GDM1 (cell line): ENCODE results near the gene STRA8.

Experiments used
- DNase-seq: peaks from one replicate; lab custom pipeline; 2025; lab: John Stamatoyannopoulos, UW

The STRA8 gene

DNA sequence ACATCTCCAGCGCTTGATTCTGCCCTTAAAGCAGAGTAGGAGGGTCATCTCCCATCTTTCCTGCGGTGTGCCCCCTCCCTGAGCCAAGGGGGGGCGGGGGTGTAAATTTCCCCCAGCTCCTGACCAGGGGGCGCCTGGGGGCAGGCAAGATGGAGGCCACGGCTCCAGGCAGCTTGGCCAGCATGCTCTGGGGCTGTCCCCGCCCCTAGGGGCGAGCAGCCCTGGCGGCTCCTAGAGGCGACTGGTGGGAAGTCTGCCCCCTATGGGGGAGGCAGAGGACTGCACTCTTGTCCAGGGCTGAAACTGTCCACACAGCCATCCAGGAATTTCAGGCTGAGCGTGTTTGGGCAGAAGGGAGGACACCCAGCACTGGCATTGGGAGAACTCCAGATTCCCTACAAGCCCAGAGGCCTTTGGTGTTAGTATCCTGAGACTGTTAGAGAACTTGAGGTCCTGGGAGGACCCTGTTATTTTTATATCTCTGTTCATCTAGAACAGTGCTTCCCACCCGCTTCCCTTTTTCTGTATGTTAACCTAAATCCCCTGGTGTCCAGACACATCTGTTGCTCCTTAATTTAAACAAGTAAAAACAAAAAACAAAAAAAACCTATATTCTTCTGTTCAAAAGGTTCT lies 4.6 kb downstream of the STRA8 start:
- no peak for DNase-seq

DNA sequence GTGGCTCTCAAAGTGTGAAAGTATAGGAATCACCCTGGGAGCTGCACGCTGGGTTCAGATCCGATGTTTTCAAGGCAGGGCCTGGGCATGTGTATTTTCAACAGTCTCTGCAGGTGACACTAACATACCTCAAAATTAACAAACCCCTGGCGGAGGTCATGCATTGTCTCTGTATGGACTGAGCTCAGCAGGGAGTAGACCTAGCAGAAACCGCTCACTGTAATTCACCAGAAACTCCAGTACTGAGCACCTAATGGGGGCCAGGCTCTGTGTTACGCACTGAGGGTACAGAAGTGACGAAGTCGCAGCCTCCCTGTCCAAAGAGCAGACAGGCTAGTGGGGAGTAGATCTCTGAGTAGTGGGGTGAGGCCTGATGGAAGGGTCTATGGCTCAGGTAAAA lies 5.6 kb downstream of the STRA8 start:
- DNase-seq = no peak

DNA sequence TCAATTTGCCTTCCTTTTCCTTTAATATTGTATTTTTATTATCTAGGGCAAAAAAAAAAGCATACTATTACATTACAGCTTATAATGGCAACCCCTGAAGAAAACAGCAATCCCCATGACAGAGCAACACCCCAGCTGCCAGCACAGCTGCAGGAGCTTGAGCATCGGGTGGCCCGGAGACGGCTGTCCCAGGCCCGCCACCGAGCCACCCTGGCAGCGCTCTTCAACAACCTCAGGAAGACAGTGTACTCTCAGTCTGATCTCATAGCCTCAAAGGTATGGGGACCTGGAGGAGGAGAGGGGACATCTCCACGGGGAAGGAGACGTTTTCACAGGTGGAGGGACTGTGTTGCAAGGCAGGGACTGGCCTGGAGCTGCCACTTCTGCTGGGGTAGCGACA lies 6.8 kb downstream of the STRA8 start:
- no peak for DNase-seq

DNA sequence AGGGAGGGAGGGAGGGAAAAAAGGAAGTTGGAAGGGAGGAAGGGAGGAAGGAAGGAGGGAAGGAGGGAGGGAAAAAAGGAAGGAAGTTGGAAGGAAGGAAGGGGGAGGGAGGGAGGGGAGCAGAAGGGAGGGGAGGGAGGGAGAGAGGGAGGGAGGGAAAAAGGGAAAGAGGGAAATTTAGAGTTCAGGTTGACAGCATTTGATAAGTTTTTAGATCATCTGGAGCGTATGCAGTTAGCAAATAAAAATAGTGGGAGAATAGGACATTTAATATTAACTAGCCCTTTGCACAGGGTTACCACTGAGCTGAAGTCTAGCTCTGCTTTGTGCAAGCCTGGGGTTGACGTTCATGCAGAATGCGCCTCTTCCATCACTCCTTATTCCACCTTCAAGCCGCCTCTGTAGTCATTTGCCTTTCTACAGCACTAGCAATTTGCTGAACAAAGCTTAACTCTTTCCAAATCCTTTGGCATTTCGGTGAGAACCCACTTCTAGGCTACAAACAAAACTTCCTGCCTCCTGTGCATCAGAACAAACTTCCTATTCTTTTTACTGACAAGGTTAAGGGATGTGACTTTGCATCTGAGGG lies 8.6 kb downstream of the STRA8 start:
- DNase-seq = no peak

DNA sequence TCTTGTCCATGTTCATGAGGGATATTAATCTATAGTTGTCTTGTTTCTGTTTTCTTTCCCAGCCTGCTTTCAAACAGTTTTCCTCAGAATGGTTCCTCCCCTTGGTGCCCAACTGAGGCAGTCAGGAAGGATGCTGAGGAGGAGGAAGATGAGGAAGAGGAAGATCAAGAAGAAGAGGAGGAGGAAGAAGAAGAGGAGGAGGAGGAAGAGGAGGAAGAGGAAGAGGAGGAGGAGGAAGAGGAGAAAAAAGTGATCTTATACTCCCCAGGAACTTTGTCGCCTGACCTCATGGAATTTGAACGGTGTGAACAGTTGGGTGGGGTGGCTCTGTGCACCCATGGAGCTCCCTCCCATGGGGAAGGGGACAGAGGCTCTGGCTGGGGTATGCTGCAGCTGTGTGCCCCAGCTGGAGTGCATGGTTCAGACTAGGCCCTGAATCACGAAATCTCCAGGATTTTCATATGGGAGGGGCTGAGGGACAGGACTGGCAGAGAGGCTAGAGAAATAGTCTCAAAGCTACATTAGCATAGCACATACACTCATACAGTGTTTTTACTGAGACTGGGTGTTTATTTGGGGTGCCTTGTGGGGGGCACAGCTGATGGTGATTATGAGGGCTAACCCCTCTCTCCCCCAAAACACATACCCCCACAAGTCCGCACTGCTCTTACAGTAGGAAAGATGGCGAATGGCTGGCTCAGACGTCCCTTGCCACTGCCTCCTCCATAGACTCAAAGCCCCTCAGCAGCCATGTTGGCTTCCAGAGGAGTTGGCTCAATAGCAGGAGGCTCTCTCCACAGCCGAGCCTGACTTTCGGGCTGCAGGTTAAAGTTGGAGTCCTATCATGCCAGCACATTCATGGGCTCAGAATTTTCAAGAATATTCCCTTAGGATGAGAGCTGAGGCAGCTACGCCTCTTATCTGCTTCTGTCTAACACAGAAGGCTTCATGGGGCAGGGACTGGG lies 11.9 kb downstream of the STRA8 start:
- DNase-seq = no peak

GRCh38 chr7:135246191-135246825 lies 12.7 kb downstream of the STRA8 start:
- DNase-seq = no peak

- DNase-seq = no peak
Observed at GRCh38 chr7:135247746-135248471, 14.3 kb downstream of the STRA8 start.

DNA sequence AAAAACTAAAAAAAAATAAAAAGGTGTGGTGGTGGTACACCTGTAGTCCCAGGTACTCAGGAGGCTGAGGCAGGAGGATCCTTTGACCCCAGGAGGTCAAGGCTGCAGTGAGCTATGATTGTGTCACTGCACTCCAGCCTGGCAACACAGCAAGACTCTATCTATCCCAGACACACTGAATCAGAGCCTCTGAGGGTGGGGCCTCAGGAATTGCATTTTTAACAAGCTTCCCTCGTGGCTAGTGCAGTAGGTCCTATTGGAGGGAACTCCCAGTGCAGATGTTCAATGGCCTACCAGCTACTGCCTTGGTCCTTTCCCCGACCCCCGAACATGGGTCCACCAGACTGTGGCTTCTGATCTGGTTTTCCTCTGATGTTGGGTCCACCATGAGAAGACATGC lies 14.9 kb downstream of the STRA8 start:
- DNase-seq = no peak

DNA sequence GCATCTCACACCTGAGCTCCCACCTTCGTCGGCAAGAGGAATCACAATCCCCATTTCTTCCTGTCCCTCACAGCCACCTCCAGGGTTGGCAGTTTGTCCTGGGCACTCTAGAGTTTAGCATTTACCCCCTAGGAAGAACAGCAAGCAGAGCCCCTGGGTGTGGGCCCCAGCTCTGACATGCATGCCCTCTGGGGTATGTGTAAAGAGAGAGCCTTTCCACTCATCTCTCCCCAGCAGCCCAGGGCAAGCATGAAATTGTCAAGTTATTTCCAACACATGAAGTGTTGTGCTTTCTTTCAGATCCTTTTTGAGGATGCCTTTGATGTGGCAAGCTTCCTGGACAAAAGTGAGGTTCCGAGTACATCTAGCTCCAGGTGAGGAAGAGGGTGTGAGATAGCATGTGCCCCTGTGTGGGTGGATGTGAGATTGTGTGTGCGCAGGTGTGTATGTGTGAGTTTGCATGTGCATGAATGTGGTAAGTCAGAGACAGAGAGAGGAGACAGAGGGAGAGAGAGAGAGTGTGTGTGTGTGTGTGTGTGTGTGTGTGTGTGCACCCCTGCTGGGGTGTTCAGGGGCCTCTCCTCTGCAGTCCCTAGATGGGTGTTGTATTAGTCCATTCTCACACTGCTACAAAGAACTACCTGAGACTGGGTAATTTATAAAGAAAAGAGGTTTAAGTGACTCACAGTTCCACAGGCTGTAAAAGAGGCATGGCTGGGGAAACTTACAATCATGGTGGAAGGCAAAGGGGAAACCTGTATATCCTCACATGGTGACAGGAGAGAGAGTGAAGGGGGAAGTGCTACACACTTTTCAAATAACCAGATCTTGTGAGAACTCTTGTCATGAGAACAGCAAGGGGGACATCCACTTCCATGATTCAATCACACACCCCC lies 18.1 kb downstream of the STRA8 start:
- peak; percentile 20 for DNase-seq

DNA sequence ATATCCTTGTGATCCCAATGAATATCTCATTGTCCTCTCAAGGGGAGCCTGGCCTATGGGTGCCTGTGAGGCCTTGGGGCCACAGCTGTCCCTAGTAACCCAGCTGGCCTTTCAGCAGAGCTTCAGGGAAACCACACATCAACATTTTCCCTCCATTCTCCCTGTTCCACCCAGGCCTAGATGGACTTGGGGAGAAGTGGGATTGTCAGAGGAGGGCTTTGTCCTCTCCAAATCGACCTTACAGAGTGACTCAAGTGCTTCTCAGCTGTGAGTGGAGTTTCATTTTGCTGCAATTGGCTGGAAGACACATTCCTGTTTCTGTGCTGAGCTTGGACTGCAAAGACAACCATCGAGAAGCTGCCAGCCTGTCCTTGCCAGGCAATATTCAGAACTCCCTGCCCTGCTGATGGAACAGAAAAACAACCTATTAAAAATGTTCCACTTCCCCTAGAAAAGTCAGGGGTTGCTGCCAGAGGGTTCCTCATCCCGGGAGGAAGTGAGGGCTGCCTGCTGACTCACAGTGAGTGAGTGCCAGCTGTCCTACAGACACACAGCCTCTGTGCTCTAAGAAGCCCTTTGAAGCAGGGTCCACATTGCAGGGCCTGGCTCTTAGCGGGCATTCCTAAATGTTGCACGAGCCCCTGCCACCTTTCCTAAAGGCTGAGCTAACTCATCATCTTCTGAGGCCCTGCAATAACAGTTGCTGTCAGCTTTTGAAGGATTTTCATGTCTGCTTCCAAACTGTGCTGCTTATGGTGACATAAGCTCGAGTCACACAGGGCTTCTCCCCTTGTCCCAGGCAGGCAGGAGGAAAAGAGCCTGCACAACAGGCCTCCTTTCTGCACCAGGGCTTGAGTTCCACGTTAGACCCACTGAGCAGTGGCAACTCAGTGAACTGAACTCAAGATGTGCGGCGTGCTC lies 20.5 kb downstream of the STRA8 start:
- DNase-seq = peak; percentile 62

- DNase-seq = no peak
Observed at GRCh38 chr7:135257790-135258189, 24.2 kb downstream of the STRA8 start.

DNA sequence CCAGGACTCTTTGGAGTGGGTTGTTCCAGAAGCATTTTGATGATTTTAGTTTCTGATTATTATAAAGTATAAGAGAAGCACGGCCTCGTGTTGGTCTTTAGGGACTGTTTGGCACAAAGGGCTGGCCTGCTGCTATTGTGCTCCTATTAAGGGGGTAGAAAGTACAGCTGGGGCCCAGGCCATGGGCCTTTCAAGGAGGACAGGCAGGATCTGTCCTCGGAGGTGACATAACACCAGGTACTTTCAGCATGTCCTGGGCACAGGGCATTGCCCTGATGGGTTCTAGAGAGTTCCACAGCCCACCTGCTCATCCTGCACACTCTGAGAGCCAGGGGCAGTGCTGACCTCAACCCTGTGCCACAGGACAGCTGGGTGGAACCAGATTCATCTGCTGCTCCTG lies 24.9 kb downstream of the STRA8 start:
- no peak for DNase-seq

DNA sequence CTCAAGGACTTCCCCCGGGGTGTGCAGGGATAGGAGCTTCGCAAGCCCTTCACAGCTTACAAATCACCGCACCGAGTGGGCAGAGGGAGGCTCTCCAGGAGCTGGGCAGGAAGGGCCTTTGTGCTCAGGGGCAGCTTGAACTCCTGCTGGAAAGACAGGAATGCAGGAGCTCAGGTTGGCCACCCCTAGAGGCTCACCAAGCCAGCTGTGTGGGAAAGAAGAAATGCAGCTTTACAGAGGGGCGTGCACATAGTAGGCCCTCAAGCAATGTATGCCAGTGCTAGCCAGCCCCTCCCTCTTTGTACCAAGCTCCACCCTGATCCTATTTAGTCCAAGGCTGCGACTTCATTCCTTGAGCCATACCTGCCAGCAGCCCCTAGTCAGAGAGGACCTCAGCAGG lies 26.1 kb downstream of the STRA8 start:
- DNase-seq = no peak

DNA sequence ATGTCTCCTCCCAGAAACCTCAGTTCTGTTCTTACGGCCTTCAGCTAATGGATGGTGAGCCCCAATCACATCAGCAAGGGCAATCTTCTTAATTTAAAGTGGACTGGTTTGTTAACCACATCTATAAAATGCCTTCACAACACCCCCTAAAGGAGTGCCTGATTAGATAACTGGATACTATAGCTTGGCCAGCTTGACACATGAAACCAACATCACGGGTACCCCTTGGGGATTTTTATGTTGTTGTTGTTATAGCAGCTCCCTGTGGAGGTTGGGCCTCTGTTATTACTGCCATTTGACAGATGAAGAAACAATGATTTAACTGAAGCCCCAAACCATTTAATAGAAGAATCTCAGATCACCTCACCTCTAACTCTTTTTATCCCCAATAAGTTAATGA lies 26.8 kb downstream of the STRA8 start:
- no peak for DNase-seq

DNA sequence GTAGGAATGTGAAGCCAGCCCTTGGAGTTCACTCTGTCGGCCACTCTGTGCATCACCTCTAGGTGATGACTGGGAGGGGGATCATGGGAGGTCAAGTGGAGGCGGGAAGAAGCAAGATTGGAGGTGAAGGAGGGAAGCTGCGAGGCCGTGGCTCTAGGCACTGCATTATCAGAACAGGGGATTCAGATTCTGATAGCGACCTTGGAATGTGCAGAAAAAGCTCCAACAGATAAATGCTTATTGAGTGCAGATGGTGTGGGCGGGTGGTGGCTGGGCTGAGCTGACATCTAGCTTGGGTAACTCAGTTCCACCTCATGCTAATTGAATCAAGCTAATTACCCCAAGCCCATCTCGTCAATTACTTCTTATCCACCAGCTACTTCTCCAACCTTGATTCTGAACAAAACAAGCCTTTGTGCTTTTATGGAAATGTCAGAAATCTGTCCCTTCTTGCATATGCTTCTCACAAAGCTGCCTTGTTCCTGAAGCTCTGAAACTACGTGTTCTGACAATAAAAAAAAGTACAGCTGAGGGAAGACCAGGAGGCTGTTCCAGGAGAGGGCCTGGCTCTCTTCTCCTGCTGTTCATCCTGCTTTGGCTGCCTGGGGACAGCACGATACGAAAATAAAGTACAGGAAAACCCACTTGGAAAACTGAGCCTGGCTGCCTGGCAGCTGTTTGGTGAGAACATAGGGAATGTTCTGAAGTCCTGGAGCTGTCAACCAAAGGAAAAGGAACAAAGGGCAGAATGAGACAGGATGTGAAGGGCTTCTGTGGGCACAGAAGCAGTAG lies 27.5 kb downstream of the STRA8 start:
- DNase-seq = no peak

DNA sequence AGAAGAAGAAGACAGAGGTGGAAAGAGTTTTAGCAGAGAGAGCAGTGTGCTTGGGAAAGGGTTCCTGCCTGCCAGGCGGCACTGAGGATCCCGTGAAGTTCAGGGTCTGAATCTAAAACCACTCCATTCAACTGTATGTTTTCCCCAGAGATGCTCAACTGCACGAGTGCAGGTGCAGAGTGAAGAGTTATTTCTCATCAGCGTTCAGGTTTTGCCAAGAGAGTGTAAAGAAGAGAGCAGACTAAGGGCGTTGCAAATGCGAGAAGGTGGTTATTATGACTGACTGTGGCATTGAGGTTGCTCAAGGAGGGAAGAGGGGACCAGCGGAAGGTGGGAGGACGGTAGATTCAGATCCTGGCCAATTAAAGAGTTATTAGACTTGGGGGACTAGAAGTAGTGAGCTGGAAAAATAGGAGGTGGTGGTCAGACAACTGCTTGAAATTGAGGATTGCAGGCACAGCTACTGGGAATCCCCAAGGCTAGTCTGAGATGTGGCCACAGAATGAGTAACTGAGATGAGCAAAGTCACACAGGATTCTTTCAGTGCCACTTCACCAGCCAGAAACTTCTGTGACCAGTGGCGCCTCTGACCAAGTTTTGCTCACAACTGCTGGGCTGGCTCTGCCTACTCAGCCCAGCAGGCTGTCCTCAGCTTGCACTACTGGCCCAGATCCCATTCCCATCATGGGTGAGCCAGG lies 29.1 kb downstream of the STRA8 start:
- no peak for DNase-seq

GRCh38 chr7:135263321-135263970 lies 29.8 kb downstream of the STRA8 start:
- DNase-seq = no peak

DNA sequence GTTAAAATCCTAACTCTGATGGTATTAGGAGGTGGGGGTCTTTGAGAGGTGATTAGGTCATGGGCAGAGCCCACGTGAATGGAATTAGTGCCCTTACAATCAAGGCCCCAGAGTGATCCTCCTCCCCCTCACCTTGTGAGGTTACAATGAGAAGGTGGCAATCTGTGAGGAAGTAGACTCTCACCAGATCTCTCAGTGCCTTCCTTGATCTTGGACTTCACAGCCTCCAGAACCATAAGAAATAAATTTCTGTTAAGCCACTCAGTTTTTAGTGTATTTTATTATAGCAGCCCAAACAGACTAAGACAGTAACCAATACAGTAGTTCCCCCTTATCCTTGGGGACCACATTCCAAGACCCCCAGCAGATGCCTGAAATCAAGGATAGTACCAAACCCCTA lies 32.0 kb downstream of the STRA8 start:
- no peak for DNase-seq
